Hematopoietic multipotent progenitor cell treated with erythropoietin and hydrocortisone succinate and interleukin-3 and kit ligand, for 15 days (in vitro differentiated cells): ENCODE results near the gene GSTO1.

Experiments used
- DNase-seq: peaks from one replicate; pipeline ENCODE4 v3.0.0-alpha.2; 2015; ENCODE audit warnings: low spot score

Gene GSTO1

DNA sequence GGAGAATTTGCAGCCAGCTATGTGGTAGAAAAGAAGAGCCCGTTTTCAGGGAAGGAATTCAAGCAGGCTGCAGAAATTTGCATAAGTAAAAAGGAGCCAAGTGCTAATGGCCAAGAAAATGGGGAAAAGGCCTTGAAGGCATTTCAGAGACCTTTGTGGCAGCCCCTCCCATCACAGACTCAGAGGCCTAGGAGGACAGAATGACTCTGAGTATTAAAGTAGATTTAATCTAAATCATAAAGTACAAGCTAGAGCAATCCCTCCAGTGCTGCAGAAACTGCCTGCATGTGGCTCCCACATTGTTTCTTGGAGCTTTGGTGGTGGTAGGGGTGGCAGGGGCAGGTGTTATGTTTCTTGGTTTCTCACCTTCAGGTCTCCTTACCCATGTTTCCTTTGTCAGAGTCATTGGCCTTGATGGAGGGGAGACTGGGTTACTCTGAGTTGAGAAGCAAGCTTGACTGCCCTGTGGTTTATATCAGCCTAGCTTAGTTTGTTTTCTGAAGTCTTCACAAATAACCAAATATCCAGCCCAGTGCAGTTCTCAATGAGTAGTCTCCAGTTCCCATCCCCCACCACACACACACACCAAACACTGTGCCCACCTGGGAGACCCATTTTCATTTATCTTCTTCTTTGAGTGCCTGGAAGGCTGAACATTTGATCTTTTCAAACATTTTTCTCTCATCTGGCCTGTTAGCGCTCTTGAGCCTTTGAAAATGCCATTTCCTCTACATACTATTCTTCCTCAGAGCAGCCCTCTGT, 49.1 kb downstream of the GSTO1 start:
- no peak for DNase-seq

DNA sequence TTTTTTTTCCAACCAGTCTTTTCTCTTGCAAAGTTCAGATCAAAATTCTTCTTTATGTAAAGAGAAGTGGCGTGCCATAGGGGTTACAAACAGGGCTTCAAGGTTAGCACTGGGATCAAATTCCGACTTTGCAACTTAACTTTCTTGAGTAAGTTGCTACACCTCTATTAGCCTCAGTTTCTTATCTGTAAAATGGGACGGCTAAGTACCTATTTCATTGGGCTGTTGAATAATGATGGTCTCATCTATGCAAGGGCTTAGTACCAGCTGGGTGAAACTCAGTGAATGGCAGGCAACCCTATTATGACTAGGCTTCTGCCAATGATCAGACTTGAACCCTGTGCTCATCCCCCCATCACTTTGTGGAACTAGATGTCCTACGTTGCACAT, 49.7 kb downstream of the GSTO1 start:
- no peak for DNase-seq

DNA sequence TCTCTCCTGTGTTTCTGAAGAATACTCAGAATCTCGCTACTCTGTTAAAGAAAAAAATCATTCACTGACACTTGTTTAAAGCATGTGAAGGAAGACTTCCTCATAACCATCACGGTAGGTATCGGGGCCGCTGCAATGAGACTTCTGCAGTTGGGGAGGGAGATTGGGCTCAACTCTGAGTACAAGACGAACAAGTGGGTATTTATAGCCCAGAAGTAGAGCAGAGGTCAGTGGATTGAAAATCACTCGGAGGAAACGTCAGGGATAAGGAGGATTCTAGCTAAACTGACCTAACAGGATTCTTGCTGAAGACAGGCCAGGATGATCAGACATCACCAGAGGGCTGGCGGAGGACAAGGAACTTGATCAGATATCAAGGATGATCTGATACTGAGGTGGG, 50.2 kb downstream of the GSTO1 start:
- no peak for DNase-seq

DNA sequence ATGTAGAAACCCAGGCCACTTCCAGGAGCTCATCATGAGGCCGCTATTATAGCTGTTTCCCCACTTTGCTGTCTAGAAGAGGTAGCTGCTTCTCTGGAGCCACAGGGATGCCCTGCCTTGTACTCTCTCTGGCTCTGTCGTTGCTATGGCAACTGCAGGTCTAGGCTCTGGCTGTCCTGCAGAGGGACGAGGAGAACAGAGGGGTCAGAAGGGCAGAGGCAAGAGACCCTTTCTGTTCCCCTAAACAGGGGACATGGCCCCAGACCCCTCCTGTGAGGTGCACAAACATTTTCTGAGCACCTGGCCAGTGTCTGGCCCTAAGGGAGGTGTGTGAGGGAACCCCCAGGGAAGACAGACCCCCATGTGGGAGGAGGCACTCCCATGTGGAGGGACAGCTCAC, 52.2 kb downstream of the GSTO1 start:
- DNase-seq, result no peak

DNA sequence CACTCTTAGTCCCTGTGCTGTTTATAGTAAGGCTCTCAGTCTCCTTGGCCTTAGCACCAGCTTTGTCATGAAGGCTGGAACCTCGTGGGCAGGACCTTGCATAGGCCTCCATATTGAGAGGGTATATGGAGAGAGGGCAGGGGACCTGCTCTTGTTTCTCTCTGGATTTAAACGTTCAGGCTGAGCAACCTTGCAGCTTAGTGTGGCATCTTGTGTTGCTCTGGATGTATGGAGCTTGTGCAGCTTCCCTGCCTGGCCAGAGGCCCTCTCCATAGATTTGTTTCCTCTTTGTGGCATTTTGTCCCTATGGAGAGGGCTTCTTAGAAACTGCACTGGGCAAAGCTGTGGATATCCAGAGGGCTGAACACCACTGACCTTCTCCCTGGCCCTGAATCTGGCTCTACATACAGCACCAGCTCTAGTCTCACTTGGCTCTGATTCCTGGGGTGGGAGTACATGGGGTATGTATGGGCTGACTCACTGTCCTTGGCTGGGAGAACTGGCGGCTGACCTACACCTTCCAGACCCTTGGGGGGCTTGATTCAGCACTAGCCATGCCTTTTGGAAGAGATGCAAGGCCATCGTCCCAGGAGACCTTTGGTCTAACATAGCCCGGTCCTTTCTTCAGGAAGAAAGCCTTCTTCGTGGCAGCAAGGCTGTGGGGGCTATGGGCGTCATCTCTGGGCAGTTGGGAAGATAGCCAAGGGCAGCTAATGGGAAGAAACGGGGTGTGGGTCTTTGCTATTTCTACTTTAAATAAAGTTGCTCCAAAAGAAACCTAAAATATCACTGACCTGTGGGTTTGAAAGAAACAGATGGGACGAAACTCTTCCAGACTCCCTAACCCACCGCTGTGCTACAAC, 53.1 kb downstream of the GSTO1 start:
- DNase-seq, result no peak

DNA sequence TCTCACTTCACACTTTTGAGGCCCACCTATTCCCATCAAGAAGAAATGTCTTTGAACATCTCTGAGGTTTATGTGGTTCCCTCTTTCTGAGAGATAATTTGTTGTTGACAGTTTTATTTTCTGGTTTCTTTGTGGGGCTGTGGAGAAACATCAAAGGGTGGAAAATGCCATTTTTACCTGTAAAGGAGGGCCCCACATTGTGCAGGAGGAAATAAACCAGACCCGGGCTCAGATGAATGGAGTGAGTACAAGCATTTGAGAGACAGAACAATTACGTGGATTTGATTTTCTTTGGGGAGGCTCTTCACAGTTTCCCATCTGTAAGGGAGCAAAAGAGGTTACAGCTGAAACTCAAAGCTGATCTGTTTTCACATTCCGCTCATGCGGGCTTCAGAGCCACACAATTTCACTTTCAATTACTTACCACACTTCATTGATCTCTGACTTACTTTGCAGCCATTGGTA, 53.8 kb downstream of the GSTO1 start:
- DNase-seq, result no peak

DNA sequence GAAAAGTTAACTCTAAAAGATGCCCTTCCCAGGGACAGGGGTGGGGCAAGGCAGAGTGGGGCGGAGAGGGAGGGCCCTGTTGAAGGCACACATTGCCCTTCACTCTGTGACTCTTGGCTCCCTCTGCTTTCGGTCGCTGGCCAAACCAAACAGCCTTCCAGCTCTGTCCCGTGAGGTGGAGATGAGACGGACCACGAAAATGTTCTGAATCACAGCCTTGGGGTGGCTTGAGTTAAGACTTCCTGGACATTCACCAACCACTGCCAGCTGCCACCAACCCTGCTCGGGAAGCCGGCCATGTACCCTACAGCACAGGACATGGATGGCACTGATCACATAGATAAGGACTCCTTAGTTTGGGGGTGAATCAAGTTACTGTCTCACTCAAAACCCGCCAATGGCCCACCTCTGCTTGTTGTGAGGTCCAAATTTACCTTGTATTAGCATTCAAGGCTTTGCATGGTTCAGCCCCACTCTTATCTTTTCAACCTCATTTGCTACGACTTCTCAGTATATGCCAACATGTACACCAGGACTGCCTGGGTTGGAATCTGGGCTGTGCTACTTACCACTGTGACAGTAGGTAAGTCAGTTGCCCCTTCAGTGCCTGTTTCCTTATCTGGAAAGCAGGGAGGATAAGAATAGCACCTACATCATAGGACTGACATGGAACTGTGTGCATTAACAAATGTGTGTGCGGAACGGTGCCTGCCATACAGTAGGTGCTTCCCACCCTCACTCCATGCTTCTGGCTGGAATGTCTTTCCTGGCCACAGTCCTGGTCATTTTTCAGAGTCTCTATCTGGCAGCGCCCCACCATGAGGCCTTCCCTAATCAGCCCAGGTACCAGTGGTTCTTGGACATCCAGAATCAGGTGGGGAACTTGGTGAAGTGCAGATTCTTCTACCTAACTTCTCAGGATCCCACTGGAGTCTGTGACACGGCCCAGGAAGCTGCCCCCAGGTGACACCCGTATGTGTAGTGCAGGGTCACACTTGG, 55.6 kb downstream of the GSTO1 start:
- no peak for DNase-seq

DNA sequence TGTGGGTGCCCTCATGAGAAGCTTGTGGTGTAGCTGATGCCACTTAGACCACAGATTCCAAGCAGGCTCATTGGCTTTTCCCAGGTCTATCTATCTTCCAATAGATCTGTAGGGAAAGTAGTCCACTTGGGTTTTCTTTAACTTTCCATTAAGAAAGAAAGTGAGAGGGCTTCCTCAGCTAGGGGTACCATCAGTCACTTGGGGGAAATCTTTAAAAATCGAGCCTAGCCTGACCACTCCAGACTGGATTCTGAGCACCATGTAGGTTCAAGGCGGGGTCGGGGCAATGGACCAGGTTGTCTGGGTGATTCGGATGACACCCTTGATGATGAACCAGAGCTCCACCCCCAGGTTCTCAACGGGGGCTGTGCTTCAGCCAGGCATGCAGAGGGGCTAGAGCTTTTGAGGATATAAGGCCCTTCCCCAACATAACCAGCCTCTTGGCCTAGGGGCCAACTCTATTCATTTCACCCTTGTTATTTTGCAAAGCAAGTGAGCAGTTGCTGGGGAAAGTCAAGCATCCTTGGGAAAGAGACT, 56.6 kb downstream of the GSTO1 start:
- DNase-seq, result no peak

DNA sequence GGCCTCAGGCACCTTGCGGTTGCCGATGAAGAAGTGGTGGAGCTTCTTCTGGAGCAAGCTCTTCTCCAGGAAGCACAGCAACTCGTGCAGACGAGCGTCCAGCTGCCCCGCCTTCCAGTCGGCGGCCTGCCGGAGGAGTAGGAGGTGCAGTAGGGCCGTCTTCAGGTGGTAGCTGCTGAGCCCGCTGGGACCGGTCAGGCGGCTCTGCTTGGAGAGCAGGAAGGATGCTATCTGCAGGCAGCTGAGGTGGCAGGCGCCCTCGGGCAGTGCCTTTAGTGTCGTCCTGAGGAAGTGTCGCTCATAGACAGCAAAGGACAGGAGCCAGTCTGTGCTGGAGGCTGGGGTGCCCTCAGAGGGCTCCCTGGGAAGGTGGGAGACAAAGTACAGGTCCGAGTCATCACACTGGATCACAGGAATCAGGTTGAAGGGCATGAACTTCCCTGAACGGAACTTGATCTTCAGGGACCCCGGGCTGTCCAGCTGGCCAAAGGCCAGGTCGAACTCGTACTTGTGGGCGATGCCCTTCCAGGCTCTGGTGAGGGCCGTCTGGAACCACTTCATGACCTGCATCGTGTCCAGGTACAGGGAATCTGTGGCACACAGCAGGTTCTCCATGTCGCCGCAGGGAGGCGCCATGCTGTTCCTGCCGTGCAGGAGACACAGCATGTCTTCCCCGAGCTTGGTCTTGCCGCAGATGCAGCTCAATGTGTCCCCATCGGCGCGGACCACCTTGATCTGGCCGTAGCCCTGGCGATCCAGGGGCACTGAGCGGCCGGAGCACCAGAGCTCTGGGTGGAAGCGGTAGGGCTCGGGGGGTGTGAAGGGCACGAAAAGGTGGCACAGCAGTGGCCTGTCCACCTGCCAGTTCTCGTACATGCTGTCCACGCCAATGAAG, 60.1 kb downstream of the GSTO1 start:
- DNase-seq, result no peak

DNA sequence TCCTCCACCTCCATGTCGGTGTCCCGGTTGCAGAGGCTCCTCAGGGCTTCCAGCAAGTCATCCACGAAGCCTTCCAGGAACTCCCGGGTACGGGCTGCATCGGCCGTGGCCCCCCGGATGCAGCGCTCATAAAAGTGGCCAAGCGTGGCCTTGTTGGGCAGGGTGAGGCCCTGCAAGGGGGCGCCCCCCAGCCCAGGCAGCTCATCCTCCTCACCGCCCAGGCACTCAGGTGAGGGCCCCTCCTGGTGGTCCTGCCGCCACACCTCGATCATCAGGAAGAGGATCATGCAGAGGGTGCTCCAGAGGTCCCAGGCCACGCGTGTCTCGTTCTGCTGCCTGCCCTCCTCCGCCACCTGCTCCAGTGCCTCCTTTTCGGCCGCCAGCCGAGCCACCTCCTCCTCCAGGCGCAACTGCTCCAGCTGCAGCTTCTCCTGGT, 60.8 kb downstream of the GSTO1 start:
- DNase-seq, result no peak

DNA sequence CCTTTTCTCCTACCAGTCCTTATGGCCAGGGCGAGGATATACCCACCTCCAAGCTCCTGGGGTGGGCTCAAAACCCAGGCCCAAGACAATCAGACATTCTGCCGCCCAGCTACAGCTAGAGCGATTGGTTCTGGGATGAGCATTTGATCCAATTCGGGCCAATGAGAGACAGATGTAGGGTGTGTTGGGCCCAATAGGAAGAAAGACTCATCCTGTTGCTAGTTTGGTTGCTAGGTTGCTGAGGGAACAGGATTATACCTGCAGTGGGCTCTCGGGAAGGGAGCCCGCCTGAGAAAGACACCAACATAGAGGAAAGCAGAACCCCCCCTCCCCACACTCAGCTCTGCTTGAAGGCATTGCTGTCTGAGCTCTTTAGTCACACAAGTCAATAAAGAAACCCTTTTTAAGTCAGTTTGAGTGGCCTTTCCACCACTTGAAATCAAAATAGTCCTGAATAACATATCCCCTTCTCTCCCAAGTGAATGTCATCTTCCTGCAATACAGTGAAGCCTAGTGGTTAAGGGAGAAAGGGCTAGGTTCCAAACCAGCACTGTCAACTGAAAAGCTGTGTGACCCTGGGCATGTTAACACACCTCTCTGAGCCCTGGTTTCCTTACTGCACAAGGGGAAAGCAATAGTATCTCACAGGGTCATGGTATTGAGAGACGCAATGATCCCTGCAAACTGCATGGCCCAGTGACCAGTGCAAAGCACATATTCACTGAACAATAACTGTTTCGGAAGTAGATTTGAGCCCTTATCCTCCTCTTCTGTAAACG, 61.8 kb downstream of the GSTO1 start:
- DNase-seq, result no peak
